Vagina (tissue), 2 donors: ENCODE data around the gene FAM117A.

ENCODE experiments used
- POLR2A ChIP-seq, 2 donors: fragments of 450-650 bp; IDR thresholded peaks; one replicate each; pipeline ENCODE4 v1.6.1; 2017; ENCODE audit warnings: antibody characterized with exemption in 2 of 2, mild to moderate bottlenecking in 2 of 2, moderate library complexity in 2 of 2
- POLR2AphosphoS5 ChIP-seq, 2 donors: sonication (generic); formaldehyde crosslinking; IDR thresholded peaks; one replicate each; pipeline ENCODE4 v1.9.0; 2017; ENCODE audit warnings: antibody characterized with exemption in 2 of 2, mild to moderate bottlenecking in 2 of 2, low read depth in 1 of 2; ENCODE audit not compliant: insufficient read depth in 1 of 2
- TF ChIP-seq, protein P1 (sequence below), 3 experiments: fragments of 450-650 bp in 2 of 3; fragments of 200-600 bp in 1 of 3; sonication (generic) in 1 of 3; IDR thresholded peaks; one replicate each; pipeline ENCODE4 v1.5.1; 2017 to 2019; ENCODE audit warnings: antibody characterized with exemption in 3 of 3, mild to moderate bottlenecking in 2 of 3, moderate library complexity in 2 of 3

DNA sequence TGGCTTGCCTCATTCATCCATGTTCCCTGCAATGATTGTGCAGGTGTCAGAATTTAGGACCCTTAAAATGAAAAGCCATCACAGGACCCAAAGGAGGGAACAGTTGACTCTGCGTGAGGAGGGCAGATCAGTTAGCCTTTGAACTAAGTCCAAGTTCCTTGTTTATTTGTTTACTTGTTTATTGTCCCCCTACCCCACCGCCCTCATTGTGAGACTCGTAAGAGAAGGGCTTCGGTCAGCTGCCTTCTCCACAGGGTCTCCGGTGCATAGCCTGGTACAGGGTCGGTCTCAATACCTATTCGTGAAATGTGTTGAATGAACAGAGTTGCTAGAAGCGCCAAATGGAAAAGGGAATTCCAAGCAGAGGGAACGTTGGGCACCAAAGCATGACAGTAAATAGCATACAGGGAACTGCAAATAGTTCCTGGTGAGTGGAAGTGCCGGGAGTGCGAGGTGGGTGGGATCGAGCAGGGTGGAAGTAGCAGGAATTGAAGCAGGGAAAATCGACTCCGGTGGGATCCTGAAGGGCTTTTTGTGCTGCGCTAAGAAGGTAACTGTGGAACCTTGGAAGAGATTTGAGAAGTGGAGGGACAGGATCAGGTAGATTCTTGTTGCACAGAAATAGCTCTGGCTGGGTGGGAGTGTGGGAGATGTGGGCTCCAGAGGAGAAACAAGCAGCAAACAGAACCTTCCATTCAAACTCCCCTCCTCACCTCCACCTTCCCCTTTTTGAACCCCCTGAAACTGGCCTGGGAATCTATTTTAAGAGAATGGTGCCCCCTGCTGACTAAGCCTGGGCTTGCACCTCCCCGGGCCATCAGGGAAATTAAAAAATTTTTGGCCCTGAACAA lies 68.9 kb downstream of the FAM117A start:
- no peak for TF ChIP-seq POLR2A (IDR thresholded peaks at IDR 0.05)
- TF ChIP-seq, protein P1, sequence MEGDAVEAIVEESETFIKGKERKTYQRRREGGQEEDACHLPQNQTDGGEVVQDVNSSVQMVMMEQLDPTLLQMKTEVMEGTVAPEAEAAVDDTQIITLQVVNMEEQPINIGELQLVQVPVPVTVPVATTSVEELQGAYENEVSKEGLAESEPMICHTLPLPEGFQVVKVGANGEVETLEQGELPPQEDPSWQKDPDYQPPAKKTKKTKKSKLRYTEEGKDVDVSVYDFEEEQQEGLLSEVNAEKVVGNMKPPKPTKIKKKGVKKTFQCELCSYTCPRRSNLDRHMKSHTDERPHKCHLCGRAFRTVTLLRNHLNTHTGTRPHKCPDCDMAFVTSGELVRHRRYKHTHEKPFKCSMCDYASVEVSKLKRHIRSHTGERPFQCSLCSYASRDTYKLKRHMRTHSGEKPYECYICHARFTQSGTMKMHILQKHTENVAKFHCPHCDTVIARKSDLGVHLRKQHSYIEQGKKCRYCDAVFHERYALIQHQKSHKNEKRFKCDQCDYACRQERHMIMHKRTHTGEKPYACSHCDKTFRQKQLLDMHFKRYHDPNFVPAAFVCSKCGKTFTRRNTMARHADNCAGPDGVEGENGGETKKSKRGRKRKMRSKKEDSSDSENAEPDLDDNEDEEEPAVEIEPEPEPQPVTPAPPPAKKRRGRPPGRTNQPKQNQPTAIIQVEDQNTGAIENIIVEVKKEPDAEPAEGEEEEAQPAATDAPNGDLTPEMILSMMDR (IDR thresholded peaks at IDR 0.05), result peak; percentile 88 to 99 (median 97)
- peak in 1 of 2 donors; percentile 42 for TF ChIP-seq POLR2AphosphoS5 (IDR thresholded peaks at IDR 0.05; ENCODE audit: insufficient read depth in 1 of 2, low read depth in 1 of 2)
